Measurements from ENCODE around the gene NACC1. TPM values are rescaled to one million over a fixed set of nuclear protein-coding genes. Genes with fewer than 3 reads are reported as not detected.
A peak's percentile ranks its signal among the peaks of the same experiment; 100 is the strongest.
"Not testable (repeated sequence)": the region's sequence is repeated elsewhere in the genome, so short reads cannot be mapped to it uniquely, and the experiment has no call there.

NACC1 gene
- total and polyA plus RNA-seq, 11 donors = 28.7 to 88.2 (median 42.0) TPM

- Histone ChIP-seq H3K4me1 (peaks cover 8 to 91% (median 50%) of the 10 kb centered on the region in 12 donors), H3K4me3 (peak overlapping the region in 9 of 12 donors; percentile 41 to 62 (median 54)), H3K9me3 (no peaks in the 10 kb centered on the region), H3K27me3 (no peaks in the 10 kb centered on the region), H3K36me3 (no peaks in the 10 kb centered on the region), H3K27ac (peak overlapping the region; percentile 84 to 99 (median 96))
- DNase-seq (peak; percentile 86 to 91 (median 88)), ATAC-seq (peak; percentile 34 to 70 (median 46))
- TF ChIP-seq CTCF (IDR thresholded peaks at IDR 0.05) (no peak), POLR2A (IDR thresholded peaks at IDR 0.05) (no peak)
- 25 to 41% (median 35%) methylated on average over 16 to 19 of the region's 19 CpGs for WGBS, 4 donors
- intact Hi-C loops (cut with DNase I) = loop anchor here in 4 of 10 donors (2.0 to 5.0 kb wide), 2 partner anchors 14 to 43 kb away; partner anchors contain the start of genes IER2 (in 1 of the 4) and STX10 (in 1 of the 4)
These were observed 46.5 kb downstream of the NACC1 start for GRCh38 chr19:13164343-13165161.

- Histone ChIP-seq H3K27ac (peak overlapping the region; percentile 84 to 99 (median 96)), H3K4me3 (peak overlapping the region in 1 of 12 donors; percentile 62), H3K27me3 (no peaks in the 10 kb centered on the region), H3K4me1 (peaks cover 8 to 95% (median 50%) of the 10 kb centered on the region in 12 donors), H3K9me3 (no peaks in the 10 kb centered on the region), H3K36me3 (no peaks in the 10 kb centered on the region)
- TF ChIP-seq POLR2A (IDR thresholded peaks at IDR 0.05) (no peak), CTCF (IDR thresholded peaks at IDR 0.05) (no peak)
- DNase-seq = no peak
- intact Hi-C loops (cut with DNase I) = loop anchor here in 4 of 10 donors (2.0 to 5.0 kb wide), 2 partner anchors 15 to 42 kb away; partner anchors contain the start of genes IER2 (in 1 of the 4) and STX10 (in 1 of the 4)
- ATAC-seq = no peak
- 77 to 80% (median 80%) methylated on average over 19 of the region's 19 CpGs for WGBS, 4 donors
These were observed 47.3 kb downstream of the NACC1 start for GRCh38 chr19:13165162-13165997.

- ATAC-seq, H3K9me3 ChIP-seq, DNase-seq, H3K36me3 ChIP-seq, H3K27me3 ChIP-seq, H3K4me3 ChIP-seq: not testable (repeated sequence)
- H3K27ac ChIP-seq = peak overlapping the region in 10 of 12 donors; percentile 84 to 99 (median 96)
- intact Hi-C loops (cut with DNase I) = loop anchor here in 4 of 10 donors (5.0 kb wide), 1 partner anchor 41 kb away; no protein-coding TSS in a partner anchor
- WGBS, 4 donors = 92 to 99% (median 97%) methylated on average over 3 of the region's 3 CpGs
- peaks cover 8 to 89% (median 50%) of the 10 kb centered on the region in 12 donors for H3K4me1 ChIP-seq
These were observed 48.1 kb downstream of the NACC1 start for GRCh38 chr19:13166151-13166550.

GRCh38 chr19:13169769-13170168 is 51.7 kb downstream of the NACC1 start:
- H3K36me3 ChIP-seq = no peaks in the 10 kb centered on the region
- no peaks in the 10 kb centered on the region for H3K27me3 ChIP-seq
- H3K4me1 ChIP-seq = peaks cover 7 to 76% (median 34%) of the 10 kb centered on the region in 12 donors
- 65 to 85% (median 72%) methylated on average over 3 to 5 of the region's 5 CpGs for WGBS, 4 donors
- peak overlapping the region in 6 of 12 donors; percentile 19 to 99 (median 42) for H3K27ac ChIP-seq
- intact Hi-C loops (cut with DNase I) = loop anchor here in 4 of 10 donors (5.0 kb wide), 1 partner anchor 38 kb away; no protein-coding TSS in a partner anchor
- DNase-seq (peak in 1 of 5 donors; percentile 57), ATAC-seq (peak in 2 of 4 donors; percentile 30 to 39)
- no peak overlapping the region for H3K4me3 ChIP-seq
- TF ChIP-seq POLR2A (IDR thresholded peaks at IDR 0.05) (no peak), CTCF (IDR thresholded peaks at IDR 0.05) (no peak)
- H3K9me3 ChIP-seq = no peaks in the 10 kb centered on the region

All from heart left ventricle (tissue), 16 donors.